SK-N-SH (cell line): ENCODE measurements around the gene LARP4. TPM values are rescaled to one million over a fixed set of nuclear protein-coding genes. Genes with fewer than 3 reads are reported as not detected.

Experiments
- CTCF ChIA-PET: fragments of 300-600, 350-600 bp; formaldehyde crosslinking; extraction: SDS; loops from one replicate; lab custom pipeline; 2021; lab: Yijun Ruan, JAX
- POLR2A ChIA-PET: fragments of 350-600 bp; sonication (Branson Sonifier 250); formaldehyde crosslinking; extraction: SDS; loops from one replicate; lab custom pipeline; 2020; ENCODE audit warnings: antibody characterized with exemption, inconsistent platforms; lab: Yijun Ruan, JAX
- DNase-seq: peaks from one replicate; pipeline ENCODE4 v3.0.0; 2012
- H2AFZ ChIP-seq: fragments of 200-600 bp; sonication (generic); 2 replicates; pipeline ENCODE4 v1.8.1; 2016; ENCODE audit warnings: antibody characterized with exemption, mild to moderate bottlenecking, low read depth
- H3F3A ChIP-seq: fragments of 200-600 bp; sonication (generic); replicated peaks from 2 replicates; pipeline ENCODE3; 2016; ENCODE audit warnings: antibody characterized with exemption, mild to moderate bottlenecking; ENCODE audit not compliant: insufficient read depth
- H3K27ac ChIP-seq, 2 experiments: fragments of 200-500 bp in 1 of 2; fragments of 200-600 bp in 1 of 2; sonication (Bioruptor generic) in 1 of 2; sonication (generic), shearing (Covaris generic) in 1 of 2; 2 replicates each; pipeline versions ENCODE4 v1.5.1 to v1.6.1; 2014 to 2016; ENCODE audit warnings: low read depth in 2 of 2, inconsistent platforms in 1 of 2, low read length in 1 of 2, mild to moderate bottlenecking in 1 of 2, mixed read lengths in 1 of 2
- H3K27me3 ChIP-seq: fragments of 200-600 bp; sonication (generic), shearing (Covaris generic); 2 replicates; pipeline ENCODE4 v1.6.1; 2016; ENCODE audit warnings: mixed run types; ENCODE audit not compliant: insufficient read depth
- H3K36me3 ChIP-seq, 2 experiments: fragments of 200-500 bp in 1 of 2; fragments of 200-600 bp in 1 of 2; sonication (Bioruptor generic) in 1 of 2; sonication (generic) in 1 of 2; replicated peaks in 1 of 2; 2 replicates each; pipeline versions ENCODE3 to v1.5.1; 2014 to 2016; ENCODE audit warnings: low read length in 1 of 2, mild to moderate bottlenecking in 1 of 2; ENCODE audit not compliant: insufficient read depth in 2 of 2, control insufficient read depth in 1 of 2
- H3K4me1 ChIP-seq, 2 experiments: fragments of 200-500 bp in 1 of 2; fragments of 200-600 bp in 1 of 2; sonication (Bioruptor generic) in 1 of 2; sonication (generic), shearing (Covaris generic) in 1 of 2; 2 replicates each; pipeline versions ENCODE4 v1.5.1 to v1.6.1; 2014 to 2016; ENCODE audit warnings: low read depth in 1 of 2, low read length in 1 of 2, mixed run types in 1 of 2; ENCODE audit not compliant: insufficient read depth in 2 of 2, control insufficient read depth in 1 of 2
- H3K4me2 ChIP-seq: fragments of 200-600 bp; sonication (generic), shearing (Covaris generic); 2 replicates; pipeline ENCODE4 v1.6.1; 2017; ENCODE audit warnings: mixed run types
- H3K4me3 ChIP-seq, 2 experiments: fragments of 200-500 bp in 1 of 2; fragments of 200-600 bp in 1 of 2; sonication (Bioruptor generic) in 1 of 2; sonication (generic), shearing (Covaris generic) in 1 of 2; 2 replicates each; pipeline versions ENCODE4 v1.5.1 to v1.8.1; 2014 to 2016; ENCODE audit warnings: low read depth in 2 of 2, inconsistent platforms in 1 of 2, low read length in 1 of 2, mild to moderate bottlenecking in 1 of 2, mixed read lengths in 1 of 2, moderate library complexity in 1 of 2
- H3K79me2 ChIP-seq: fragments of 200-600 bp; sonication (generic); 2 replicates; pipeline ENCODE4 v1.8.1; 2017; ENCODE audit warnings: mild to moderate bottlenecking; ENCODE audit not compliant: insufficient read depth
- H3K9ac ChIP-seq: fragments of 200-600 bp; sonication (generic); 2 replicates; pipeline ENCODE4 v1.6.1; 2017; ENCODE audit warnings: mixed run types
- H3K9me2 ChIP-seq: fragments of 200-600 bp; sonication (generic); 2 replicates; pipeline ENCODE4 v1.6.1; 2017; ENCODE audit warnings: mixed run types
- H3K9me3 ChIP-seq: fragments of 200-600 bp; sonication (generic); 2 replicates; pipeline ENCODE4 v1.6.1; 2017; ENCODE audit warnings: mixed run types, mild to moderate bottlenecking, moderate library complexity
- H4K20me1 ChIP-seq: fragments of 200-600 bp; sonication (generic); 2 replicates; pipeline ENCODE4 v1.6.1; 2017; ENCODE audit warnings: mild to moderate bottlenecking, mixed run types; ENCODE audit not compliant: insufficient read depth
- CHD2 ChIP-seq: fragments of 150-350 bp; IDR thresholded peaks from 2 replicates; pipeline ENCODE4 v1.6.1; 2018; ENCODE audit warnings: low read length; ENCODE audit not compliant: partially characterized antibody
- CTCF ChIP-seq: fragments of 200-600 bp; sonication (generic); IDR thresholded peaks from 2 replicates; pipeline ENCODE4 v1.6.1; 2017; ENCODE audit warnings: antibody characterized with exemption, mild to moderate bottlenecking, moderate library complexity
- EP300 ChIP-seq, 2 experiments: IDR thresholded peaks; 2 replicates each; pipeline versions ENCODE4 v1.4.0 to v1.6.1; 2012; ENCODE audit warnings: borderline replicate concordance in 1 of 2, low read depth in 1 of 2, low read length in 1 of 2
- FOSL2 ChIP-seq: IDR thresholded peaks from 2 replicates; pipeline ENCODE4 v1.4.0; 2012; ENCODE audit warnings: low read depth, mild to moderate bottlenecking, moderate library complexity, borderline replicate concordance
- FOXM1 ChIP-seq: IDR thresholded peaks from 2 replicates; pipeline ENCODE4 v1.4.0; 2012; ENCODE audit warnings: low read depth, mild to moderate bottlenecking
- GABPA ChIP-seq: IDR thresholded peaks from 2 replicates; pipeline ENCODE4 v1.4.0; 2012; ENCODE audit warnings: low read depth, mild to moderate bottlenecking
- GATA2 ChIP-seq: sonication (generic); formaldehyde crosslinking; IDR thresholded peaks from 2 replicates; pipeline ENCODE4 v1.5.0; 2020; ENCODE audit warnings: mild to moderate bottlenecking, missing genetic modification reagents
- MAX ChIP-seq: IDR thresholded peaks from 2 replicates; pipeline ENCODE4 v1.4.0; 2012; ENCODE audit warnings: low read depth
- MEF2A ChIP-seq: IDR thresholded peaks from 2 replicates; pipeline ENCODE4 v1.4.0; 2012; ENCODE audit warnings: low read depth, borderline replicate concordance
- RAD21 ChIP-seq: IDR thresholded peaks from 2 replicates; pipeline ENCODE4 v1.6.1; 2012; ENCODE audit warnings: mild to moderate bottlenecking, low read length
- RCOR1 ChIP-seq: fragments of 150-350 bp; IDR thresholded peaks from 2 replicates; pipeline ENCODE4 v1.6.1; 2017; ENCODE audit warnings: antibody characterized with exemption, low read length
- SMC3 ChIP-seq: IDR thresholded peaks from 2 replicates; pipeline ENCODE4 v1.6.1; 2012; ENCODE audit warnings: low read depth, low read length, improper control_type of control experiment
- TAF1 ChIP-seq: IDR thresholded peaks from 2 replicates; pipeline ENCODE4 v1.6.1; 2012; ENCODE audit warnings: low read depth, mild to moderate bottlenecking, low read length, moderate library complexity, borderline replicate concordance
- USF1 ChIP-seq: IDR thresholded peaks from 2 replicates; pipeline ENCODE4 v1.4.0; 2012; ENCODE audit warnings: low read depth, borderline replicate concordance
- YY1 ChIP-seq: IDR thresholded peaks from 2 replicates; pipeline ENCODE4 v1.4.0; 2012; ENCODE audit warnings: low read depth, mild to moderate bottlenecking
- ZBTB33 ChIP-seq: IDR thresholded peaks from 2 replicates; pipeline ENCODE4 v1.4.0; 2012; ENCODE audit warnings: low read depth, borderline replicate concordance
- WGBS: methylation state at CpG from one replicate; pipeline ENCODE4 v1.1.6; 2017; ENCODE audit warnings: low lambda C conversion rate; 5-methylcytosine and 5-hydroxymethylcytosine counted together
- polyA plus RNA-seq, 3 experiments: library from polyadenylated mRNA; depleted of rRNA; stranded (reverse); fragments of >200 nt; gene quantifications; 2 replicates each; pipeline ENCODE4 v1.2.3, GENCODE V29; 2012
- TF ChIP-seq, protein P1 (sequence below): fragments of 150-350 bp; IDR thresholded peaks from 2 replicates; pipeline ENCODE4 v1.6.1; 2017; ENCODE audit warnings: antibody characterized with exemption, low read length, low read depth, borderline replicate concordance

LARP4 gene
- polyA plus RNA-seq, 1 of the 3 experiments (the other 2 are of a cell fraction) = 10.8 TPM

DNA sequence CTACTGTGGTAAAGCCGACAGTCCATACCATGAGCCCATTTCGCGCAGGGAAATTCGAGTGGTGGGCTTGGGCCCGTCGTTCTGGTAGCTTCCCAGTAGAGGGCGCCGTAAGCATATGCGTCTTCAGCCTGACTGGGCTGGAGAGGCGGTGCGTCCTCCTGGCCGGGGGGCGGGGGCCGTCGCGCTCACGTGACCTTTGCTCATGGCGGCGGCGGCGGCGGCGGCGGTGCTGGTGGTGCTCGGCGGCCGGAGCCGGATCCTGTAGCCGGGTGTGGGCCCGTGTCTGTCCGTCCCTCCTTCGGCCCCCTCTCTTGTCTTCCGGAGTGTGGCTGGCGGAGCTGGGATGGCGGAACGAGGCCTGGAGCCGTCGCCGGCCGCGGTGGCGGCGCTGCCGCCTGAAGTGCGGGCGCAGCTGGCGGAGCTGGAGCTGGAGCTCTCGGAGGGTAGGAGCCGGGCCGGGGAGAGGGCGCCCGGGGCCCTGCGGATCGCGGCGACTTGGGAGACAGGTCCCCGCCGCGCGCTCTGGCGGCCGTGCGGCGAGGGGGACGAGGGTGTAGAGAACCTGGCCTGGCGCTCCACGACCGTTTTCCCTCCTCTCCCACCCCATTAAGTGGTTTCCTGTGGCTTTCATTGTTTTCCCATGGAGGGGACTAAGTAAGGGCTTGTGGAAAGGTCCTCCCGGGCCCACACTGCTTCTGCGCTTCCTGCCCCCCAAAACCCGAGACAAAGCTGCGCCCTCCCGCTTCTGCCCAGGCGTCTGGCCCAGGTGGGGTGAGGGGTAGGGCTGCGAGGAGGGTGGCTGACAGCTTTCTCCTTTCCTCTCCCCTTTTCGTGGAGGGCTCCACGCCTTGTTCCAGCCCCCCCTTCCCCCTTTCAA, 104.4 kb downstream of the LARP4 start, which contains the start of gene DIP2B:
Gene DIP2B, plus strand, starts transcription at position 188 of the 877 bp plus-strand sequence. Its CDS starts 156 bp downstream, at position 344.
- 3% methylated on average over 32 of the region's 77 CpGs for WGBS
- ChIA-PET CTCF (interaction anchor here (0.6 to 9.1 kb wide), 59 partner anchors 9 to 1024 kb away, joined by 3 to 165 read pairs (median 4); partner anchors contain the start of gene ATF1), POLR2A (interaction anchor here (0.6 to 1.0 kb wide), 4 partner anchors 10 to 521 kb away, joined by 3 to 4 read pairs (median 4); partner anchors contain the start of gene SLC11A2)
- peak; percentile 96 for DNase-seq
- no peaks in the 10 kb centered on the region for H3K27me3 ChIP-seq
- H3K27ac ChIP-seq = peak within 1 kb of the TSS; percentile 79 to 81
- peaks cover 24% of the 10 kb centered on the region for H4K20me1 ChIP-seq
- no peaks in the 10 kb centered on the region; the same call in 1 of the 2 replicates for H3K9me3 ChIP-seq
- peak within 1 kb of the TSS; percentile 95 for H3K9ac ChIP-seq
- no peaks in the 10 kb centered on the region for H3K9me2 ChIP-seq
- peak within 1 kb of the TSS; percentile 81 to 97 for H3K4me3 ChIP-seq
- H2AFZ ChIP-seq = peak within 1 kb of the TSS; percentile 100
- H3K36me3 ChIP-seq = no peaks in the 10 kb centered on the region
- H3K79me2 ChIP-seq = peaks cover 50% of the 10 kb centered on the region
- H3K4me1 ChIP-seq = peaks cover 8 to 17% of the 10 kb centered on the region in 2 experiments; a peak in 3 of 4 replicates
- peak within 1 kb of the TSS; percentile 95 for H3K4me2 ChIP-seq
- TF ChIP-seq ZBTB33 (no peak), RAD21 (peak; percentile 94), EP300 (IDR thresholded peaks at IDR 0.05; ENCODE audit: borderline replicate concordance in 1 of 2, low read depth in 1 of 2, low read length in 1 of 2) (peak in 1 of 2 experiments; percentile 64; a peak in 1 of 4 replicates), MEF2A (no peak; the same call in 1 of the 2 replicates), GABPA (peak; percentile 60), RCOR1 (peak; percentile 61; the same call in 1 of the 2 replicates), MAX (peak; percentile 47; the same call in 1 of the 2 replicates), FOSL2 (no peak), YY1 (peak; percentile 85), USF1 (peak; percentile 95), CTCF (peak; percentile 82), TAF1 (peak; percentile 71), GATA2 (CRISPR knock-in tag) (0 out of 2 replicates have a peak, but pooled peaks have one; percentile 8), CHD2 (peak; percentile 37), FOXM1 (no peak), SMC3 (peak; percentile 96)
- TF ChIP-seq, protein P1, sequence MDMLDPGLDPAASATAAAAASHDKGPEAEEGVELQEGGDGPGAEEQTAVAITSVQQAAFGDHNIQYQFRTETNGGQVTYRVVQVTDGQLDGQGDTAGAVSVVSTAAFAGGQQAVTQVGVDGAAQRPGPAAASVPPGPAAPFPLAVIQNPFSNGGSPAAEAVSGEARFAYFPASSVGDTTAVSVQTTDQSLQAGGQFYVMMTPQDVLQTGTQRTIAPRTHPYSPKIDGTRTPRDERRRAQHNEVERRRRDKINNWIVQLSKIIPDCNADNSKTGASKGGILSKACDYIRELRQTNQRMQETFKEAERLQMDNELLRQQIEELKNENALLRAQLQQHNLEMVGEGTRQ = peak; percentile 49; the same call in 1 of the 2 replicates
- peaks cover 11% of the 10 kb centered on the region for H3F3A ChIP-seq
